ENCODE measurements around the gene TBCCD1.

- no peak for TF ChIP-seq CTCF (IDR thresholded peaks at IDR 0.05; ENCODE audit: poor library complexity, severe bottlenecking)
- TF ChIP-seq, protein P1, sequence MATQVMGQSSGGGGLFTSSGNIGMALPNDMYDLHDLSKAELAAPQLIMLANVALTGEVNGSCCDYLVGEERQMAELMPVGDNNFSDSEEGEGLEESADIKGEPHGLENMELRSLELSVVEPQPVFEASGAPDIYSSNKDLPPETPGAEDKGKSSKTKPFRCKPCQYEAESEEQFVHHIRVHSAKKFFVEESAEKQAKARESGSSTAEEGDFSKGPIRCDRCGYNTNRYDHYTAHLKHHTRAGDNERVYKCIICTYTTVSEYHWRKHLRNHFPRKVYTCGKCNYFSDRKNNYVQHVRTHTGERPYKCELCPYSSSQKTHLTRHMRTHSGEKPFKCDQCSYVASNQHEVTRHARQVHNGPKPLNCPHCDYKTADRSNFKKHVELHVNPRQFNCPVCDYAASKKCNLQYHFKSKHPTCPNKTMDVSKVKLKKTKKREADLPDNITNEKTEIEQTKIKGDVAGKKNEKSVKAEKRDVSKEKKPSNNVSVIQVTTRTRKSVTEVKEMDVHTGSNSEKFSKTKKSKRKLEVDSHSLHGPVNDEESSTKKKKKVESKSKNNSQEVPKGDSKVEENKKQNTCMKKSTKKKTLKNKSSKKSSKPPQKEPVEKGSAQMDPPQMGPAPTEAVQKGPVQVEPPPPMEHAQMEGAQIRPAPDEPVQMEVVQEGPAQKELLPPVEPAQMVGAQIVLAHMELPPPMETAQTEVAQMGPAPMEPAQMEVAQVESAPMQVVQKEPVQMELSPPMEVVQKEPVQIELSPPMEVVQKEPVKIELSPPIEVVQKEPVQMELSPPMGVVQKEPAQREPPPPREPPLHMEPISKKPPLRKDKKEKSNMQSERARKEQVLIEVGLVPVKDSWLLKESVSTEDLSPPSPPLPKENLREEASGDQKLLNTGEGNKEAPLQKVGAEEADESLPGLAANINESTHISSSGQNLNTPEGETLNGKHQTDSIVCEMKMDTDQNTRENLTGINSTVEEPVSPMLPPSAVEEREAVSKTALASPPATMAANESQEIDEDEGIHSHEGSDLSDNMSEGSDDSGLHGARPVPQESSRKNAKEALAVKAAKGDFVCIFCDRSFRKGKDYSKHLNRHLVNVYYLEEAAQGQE (IDR thresholded peaks at IDR 0.05; ENCODE audit: borderline replicate concordance), result no peak
- no peak for TF ChIP-seq POLR2AphosphoS5 (IDR thresholded peaks at IDR 0.05)
- TF ChIP-seq TAF1 (IDR thresholded peaks at IDR 0.05; ENCODE audit: low read depth), result no peak
- no peak for TF ChIP-seq EZH2 (IDR thresholded peaks at IDR 0.05; ENCODE audit: borderline replicate concordance, insufficient read depth, low read length, poor library complexity, severe bottlenecking)
Observed at GRCh38 chr3:186616299-186616617, 49.1 kb upstream of the TBCCD1 start.

Data from neural cell (in vitro differentiated cells).